Measurements from ENCODE around the gene GRM8.

- TF ChIP-seq, protein P1, sequence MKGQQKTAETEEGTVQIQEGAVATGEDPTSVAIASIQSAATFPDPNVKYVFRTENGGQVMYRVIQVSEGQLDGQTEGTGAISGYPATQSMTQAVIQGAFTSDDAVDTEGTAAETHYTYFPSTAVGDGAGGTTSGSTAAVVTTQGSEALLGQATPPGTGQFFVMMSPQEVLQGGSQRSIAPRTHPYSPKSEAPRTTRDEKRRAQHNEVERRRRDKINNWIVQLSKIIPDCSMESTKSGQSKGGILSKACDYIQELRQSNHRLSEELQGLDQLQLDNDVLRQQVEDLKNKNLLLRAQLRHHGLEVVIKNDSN (IDR thresholded peaks at IDR 0.05), result no peak
- no peak for TF ChIP-seq EP300 (IDR thresholded peaks at IDR 0.05; ENCODE audit: borderline replicate concordance)
- TF ChIP-seq TAF1 (IDR thresholded peaks at IDR 0.05; ENCODE audit: low read depth), result no peak
- no peak for TF ChIP-seq RAD21 (IDR thresholded peaks at IDR 0.05; ENCODE audit: low read depth)
- TF ChIP-seq, protein P2, sequence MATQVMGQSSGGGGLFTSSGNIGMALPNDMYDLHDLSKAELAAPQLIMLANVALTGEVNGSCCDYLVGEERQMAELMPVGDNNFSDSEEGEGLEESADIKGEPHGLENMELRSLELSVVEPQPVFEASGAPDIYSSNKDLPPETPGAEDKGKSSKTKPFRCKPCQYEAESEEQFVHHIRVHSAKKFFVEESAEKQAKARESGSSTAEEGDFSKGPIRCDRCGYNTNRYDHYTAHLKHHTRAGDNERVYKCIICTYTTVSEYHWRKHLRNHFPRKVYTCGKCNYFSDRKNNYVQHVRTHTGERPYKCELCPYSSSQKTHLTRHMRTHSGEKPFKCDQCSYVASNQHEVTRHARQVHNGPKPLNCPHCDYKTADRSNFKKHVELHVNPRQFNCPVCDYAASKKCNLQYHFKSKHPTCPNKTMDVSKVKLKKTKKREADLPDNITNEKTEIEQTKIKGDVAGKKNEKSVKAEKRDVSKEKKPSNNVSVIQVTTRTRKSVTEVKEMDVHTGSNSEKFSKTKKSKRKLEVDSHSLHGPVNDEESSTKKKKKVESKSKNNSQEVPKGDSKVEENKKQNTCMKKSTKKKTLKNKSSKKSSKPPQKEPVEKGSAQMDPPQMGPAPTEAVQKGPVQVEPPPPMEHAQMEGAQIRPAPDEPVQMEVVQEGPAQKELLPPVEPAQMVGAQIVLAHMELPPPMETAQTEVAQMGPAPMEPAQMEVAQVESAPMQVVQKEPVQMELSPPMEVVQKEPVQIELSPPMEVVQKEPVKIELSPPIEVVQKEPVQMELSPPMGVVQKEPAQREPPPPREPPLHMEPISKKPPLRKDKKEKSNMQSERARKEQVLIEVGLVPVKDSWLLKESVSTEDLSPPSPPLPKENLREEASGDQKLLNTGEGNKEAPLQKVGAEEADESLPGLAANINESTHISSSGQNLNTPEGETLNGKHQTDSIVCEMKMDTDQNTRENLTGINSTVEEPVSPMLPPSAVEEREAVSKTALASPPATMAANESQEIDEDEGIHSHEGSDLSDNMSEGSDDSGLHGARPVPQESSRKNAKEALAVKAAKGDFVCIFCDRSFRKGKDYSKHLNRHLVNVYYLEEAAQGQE (IDR thresholded peaks at IDR 0.05; ENCODE audit: low read depth), result no peak
Observed at GRCh38 chr7:126958367-126958766, 294.4 kb downstream of the GRM8 start.

All from Ishikawa (cell line).